H1 (cell line): ENCODE results near the gene GBP2. TPM values are rescaled to one million over a fixed set of nuclear protein-coding genes. Genes with fewer than 3 reads are reported as not detected.

Experiments
- CTCF ChIA-PET: fragments of 300-600 bp; sonication (Branson Sonifier 250); formaldehyde crosslinking; loops from one replicate; lab custom pipeline; 2021; ENCODE audit not compliant: partially characterized antibody; lab: Charles Lee
- POLR2A ChIA-PET: fragments of 300-600 bp; sonication (Branson Sonifier 250); formaldehyde crosslinking; loops from one replicate; lab custom pipeline; 2021; ENCODE audit warnings: inconsistent platforms; ENCODE audit not compliant: partially characterized antibody; lab: Charles Lee
- DNase-seq, 2 experiments: peaks; one replicate each; pipeline versions ENCODE4 v3.0.0 to v3.0.0-alpha.2; 2010 to 2022; ENCODE audit warnings: low spot score in 2 of 2, low read depth in 1 of 2, mixed read lengths in 1 of 2
- FAIRE-seq: peaks from 2 replicates; lab custom pipeline; 2011; peaks lifted over from hg19 to GRCh38; lab: Jason Lieb, UNC
- H2AFZ ChIP-seq: 2 replicates; pipeline ENCODE4 v1.8.1; 2012; ENCODE audit warnings: low read length, inconsistent platforms
- H2AK5ac ChIP-seq: 2 replicates; pipeline ENCODE4 v1.6.1; 2013; ENCODE audit warnings: low read depth, low read length
- H2BK120ac ChIP-seq: replicated peaks from 2 replicates; pipeline ENCODE3; 2013; ENCODE audit warnings: low read depth, low read length, inconsistent platforms
- H2BK12ac ChIP-seq: 2 replicates; pipeline ENCODE4 v1.6.1; 2013; ENCODE audit warnings: low read depth, low read length
- H2BK15ac ChIP-seq: 2 replicates; pipeline ENCODE4 v1.6.1; 2013; ENCODE audit warnings: low read length
- H2BK20ac ChIP-seq: 2 replicates; pipeline ENCODE4 v1.6.1; 2013; ENCODE audit warnings: low read length
- H2BK5ac ChIP-seq: 2 replicates; pipeline ENCODE4 v1.6.1; 2013; ENCODE audit warnings: low read depth, low read length
- H3K14ac ChIP-seq: 2 replicates; pipeline ENCODE4 v1.6.1; 2013; ENCODE audit warnings: inconsistent platforms; ENCODE audit not compliant: insufficient read length
- H3K18ac ChIP-seq: 2 replicates; pipeline ENCODE4 v1.6.1; 2013; ENCODE audit warnings: low read length; ENCODE audit errors: extremely low read depth
- H3K23ac ChIP-seq: 2 replicates; pipeline ENCODE4 v1.6.1; 2013; ENCODE audit warnings: inconsistent platforms; ENCODE audit not compliant: insufficient read length
- H3K23me2 ChIP-seq: 2 replicates; pipeline ENCODE4 v1.6.1; 2013; ENCODE audit warnings: low read depth, low read length
- H3K27ac ChIP-seq: 2 replicates; pipeline ENCODE4 v1.6.1; 2011; ENCODE audit warnings: low read depth, low read length, inconsistent platforms
- H3K27me3 ChIP-seq, 4 experiments: replicated peaks in 1 of 4; 1 replicate in 1 of 4; 2 replicates in 3 of 4; pipeline versions ENCODE4 v1.6.1 to v1.8.1; 2011 to 2013; ENCODE audit warnings: low read length in 3 of 4, mild to moderate bottlenecking in 3 of 4, inconsistent platforms in 2 of 4, mixed read lengths in 2 of 4, moderate library complexity in 1 of 4; ENCODE audit not compliant: control insufficient read depth in 3 of 4, insufficient read depth in 3 of 4; ENCODE audit errors: extremely low read depth in 1 of 4
- H3K36me3 ChIP-seq, 4 experiments: 2 replicates each; pipeline versions ENCODE4 v1.6.1 to v1.8.1; 2011 to 2013; ENCODE audit warnings: mild to moderate bottlenecking in 4 of 4, low read length in 3 of 4, moderate library complexity in 2 of 4, control low read depth in 1 of 4, inconsistent platforms in 1 of 4; ENCODE audit not compliant: insufficient read depth in 4 of 4, control insufficient read depth in 2 of 4
- H3K4ac ChIP-seq: replicated peaks from 2 replicates; pipeline ENCODE3; 2013; ENCODE audit warnings: low read length, low read depth, mixed read lengths, inconsistent platforms; ENCODE audit not compliant: insufficient read length
- H3K4me1 ChIP-seq, 4 experiments: replicated peaks in 1 of 4; 1 replicate in 1 of 4; 2 replicates in 3 of 4; pipeline versions ENCODE4 v1.6.1 to v1.8.1; 2011 to 2013; ENCODE audit warnings: low read length in 3 of 4, inconsistent platforms in 2 of 4, mixed read lengths in 1 of 4; ENCODE audit not compliant: insufficient read depth in 4 of 4, control insufficient read depth in 3 of 4
- H3K4me2 ChIP-seq, 2 experiments: 2 replicates each; pipeline versions ENCODE4 v1.6.1 to v1.8.1; 2011 to 2013; ENCODE audit warnings: low read depth in 2 of 2, low read length in 2 of 2, control low read depth in 1 of 2, inconsistent platforms in 1 of 2, mild to moderate bottlenecking in 1 of 2; ENCODE audit not compliant: insufficient read depth in 1 of 2
- H3K4me3 ChIP-seq, 4 experiments: fragments of 200-600, 300-600 bp in 1 of 4; sonication (generic), shearing (Covaris generic), sonication (Bioruptor Twin) in 1 of 4; 2 replicates each; pipeline versions ENCODE4 v1.5.1 to v1.8.1; 2011 to 2016; ENCODE audit warnings: low read length in 4 of 4, low read depth in 3 of 4, control low read depth in 2 of 4, inconsistent platforms in 2 of 4, mild to moderate bottlenecking in 2 of 4, mixed read lengths in 1 of 4, moderate library complexity in 1 of 4; ENCODE audit not compliant: insufficient read depth in 2 of 4; ENCODE audit errors: extremely low read depth in 1 of 4
- H3K56ac ChIP-seq: replicated peaks from 2 replicates; pipeline ENCODE3; 2013; ENCODE audit warnings: low read depth, mild to moderate bottlenecking, mixed read lengths, low read length, inconsistent platforms; ENCODE audit not compliant: insufficient read length
- H3K79me1 ChIP-seq: 2 replicates; pipeline ENCODE4 v1.6.1; 2013; ENCODE audit warnings: low read depth, low read length, control low read depth
- H3K79me2 ChIP-seq, 2 experiments: 2 replicates each; pipeline versions ENCODE4 v1.6.1 to v1.8.1; 2012 to 2013; ENCODE audit warnings: low read length in 2 of 2, mild to moderate bottlenecking in 2 of 2, inconsistent platforms in 1 of 2; ENCODE audit not compliant: insufficient read depth in 2 of 2, control insufficient read depth in 1 of 2
- H3K9ac ChIP-seq, 4 experiments: replicated peaks in 1 of 4; 1 replicate in 1 of 4; 2 replicates in 3 of 4; pipeline versions ENCODE4 v1.6.1 to v1.8.1; 2011 to 2013; ENCODE audit warnings: low read depth in 3 of 4, low read length in 3 of 4, control low read depth in 2 of 4, mild to moderate bottlenecking in 2 of 4, moderate library complexity in 2 of 4, inconsistent platforms in 1 of 4; ENCODE audit errors: extremely low read depth in 1 of 4
- H3K9me3 ChIP-seq, 2 experiments: 2 replicates each; pipeline versions ENCODE4 v1.6.1 to v1.8.1; 2012 to 2013; ENCODE audit warnings: mild to moderate bottlenecking in 2 of 2, moderate library complexity in 2 of 2, control low read depth in 1 of 2, inconsistent platforms in 1 of 2, low read depth in 1 of 2, low read length in 1 of 2, mixed read lengths in 1 of 2; ENCODE audit not compliant: insufficient read depth in 2 of 2
- H4K20me1 ChIP-seq, 2 experiments: replicated peaks in 1 of 2; 2 replicates each; pipeline versions ENCODE3 to v1.8.1; 2011 to 2013; ENCODE audit warnings: inconsistent platforms in 2 of 2, low read length in 2 of 2, mild to moderate bottlenecking in 1 of 2; ENCODE audit not compliant: insufficient read depth in 2 of 2, control insufficient read depth in 1 of 2
- H4K5ac ChIP-seq: 2 replicates; pipeline ENCODE4 v1.6.1; 2013; ENCODE audit warnings: low read length, low read depth, mixed read lengths, inconsistent platforms; ENCODE audit not compliant: insufficient read length
- H4K8ac ChIP-seq: 2 replicates; pipeline ENCODE4 v1.8.0; 2013; ENCODE audit warnings: mild to moderate bottlenecking, moderate library complexity, low read length, inconsistent platforms; ENCODE audit not compliant: insufficient read depth; ENCODE audit errors: extremely low read depth
- H4K91ac ChIP-seq: replicated peaks from 2 replicates; pipeline ENCODE3; 2013; ENCODE audit warnings: low read length, mixed read lengths, inconsistent platforms; ENCODE audit not compliant: insufficient read length
- BACH1 ChIP-seq: IDR thresholded peaks from 2 replicates; pipeline ENCODE4 v1.6.1; 2012; ENCODE audit warnings: low read length, improper control_type of control experiment
- CTBP2 ChIP-seq: IDR thresholded peaks from 2 replicates; pipeline ENCODE4 v1.7.0; 2011; ENCODE audit warnings: borderline replicate concordance, mild to moderate bottlenecking, moderate library complexity, mixed read lengths, low read length; ENCODE audit not compliant: insufficient read depth, insufficient read length
- JUN ChIP-seq: IDR thresholded peaks from 2 replicates; pipeline ENCODE4 v1.6.1; 2011; ENCODE audit warnings: low read depth, mild to moderate bottlenecking, improper control_type of control experiment, low read length
- KDM1A ChIP-seq: fragments of 200-600, 300-600 bp; sonication (generic); IDR thresholded peaks from 2 replicates; pipeline ENCODE4 v1.7.1; 2016; ENCODE audit warnings: mild to moderate bottlenecking, low read length, borderline replicate concordance
- POLR2A ChIP-seq, 2 experiments: IDR thresholded peaks; 1 replicate in 1 of 2; 2 replicates in 1 of 2; pipeline ENCODE4 v1.6.1; 2011; ENCODE audit warnings: low read depth in 2 of 2, low read length in 2 of 2, mild to moderate bottlenecking in 2 of 2; ENCODE audit errors: control extremely low read depth in 1 of 2
- RBBP5 ChIP-seq: IDR thresholded peaks from 2 replicates; pipeline ENCODE4 v1.7.1; 2012; ENCODE audit warnings: low read depth, mild to moderate bottlenecking, inconsistent platforms, low read length, moderate library complexity, borderline replicate concordance
- SAP30 ChIP-seq: fragments of 300-600 bp; sonication (generic); IDR thresholded peaks from 2 replicates; pipeline ENCODE4 v1.7.1; 2012; ENCODE audit warnings: low read length, moderate library complexity, mild to moderate bottlenecking, inconsistent platforms; ENCODE audit not compliant: insufficient read depth, insufficient replicate concordance
- SUZ12 ChIP-seq: fragments of 200-600 bp; sonication (generic); IDR thresholded peaks from 2 replicates; pipeline ENCODE4 v1.6.1; 2012; ENCODE audit warnings: mild to moderate bottlenecking, inconsistent platforms, low read length, moderate library complexity, mixed read lengths
- TAF7 ChIP-seq: optimal IDR thresholded peaks from 2 replicates; pipeline ENCODE3; 2011; ENCODE audit warnings: low read depth, mild to moderate bottlenecking, inconsistent platforms, low read length, moderate library complexity, borderline replicate concordance
- TEAD4 ChIP-seq: IDR thresholded peaks from 2 replicates; pipeline ENCODE4 v1.6.1; 2012; ENCODE audit warnings: low read depth, low read length, inconsistent platforms, mixed read lengths
- USF2 ChIP-seq: IDR thresholded peaks from 2 replicates; pipeline ENCODE4 v1.6.1; 2011; ENCODE audit warnings: low read length, improper control_type of control experiment
- WGBS, 2 experiments: shearing (Covaris generic) in 1 of 2; methylation state at CpG; one replicate each; pipeline versions ENCODE4 v1.1.6 to v1.1.7; 2013 to 2015; ENCODE audit warnings: low lambda C conversion rate in 2 of 2, mixed read lengths in 2 of 2, inconsistent platforms in 1 of 2, low coverage in 1 of 2, missing lambda C conversion rate in 1 of 2; ENCODE audit not compliant: insufficient replicate concordance in 2 of 2, insufficient coverage in 1 of 2, insufficient read length in 1 of 2; ENCODE audit errors: extremely low coverage in 1 of 2, missing lambda C conversion rate in 1 of 2; 5-methylcytosine and 5-hydroxymethylcytosine counted together
- polyA plus RNA-seq, 7 experiments: library from polyadenylated mRNA; depleted of rRNA in 3 of 7; stranded (reverse) in 5 of 7; unstranded in 2 of 7; fragments of >200 nt in 5 of 7; fragments of 200-250 nt in 2 of 7; gene quantifications; 1 replicate in 5 of 7; 2 replicates in 1 of 7; 4 replicates in 1 of 7; pipeline versions ENCODE4 v1.2.1 to v1.2.3, GENCODE V29; 2011 to 2013; ENCODE audit warnings: missing spikeins in 2 of 7, mixed read lengths in 2 of 7
- total RNA-seq: library from RNA; stranded (reverse); fragmentation: NEBNext Ultra II Directional; extraction: Animal tissue kit (Norgen Biotek cat#: 25700); gene quantifications from 2 replicates; pipeline ENCODE4 v1.2.1, GENCODE V29; 2021

Gene GBP2
- total and polyA plus RNA-seq, 2 of the 8 experiments (the other 6 are each of a cell fraction or from before 2014, with no cell fraction given): not detected

- H3K27me3 ChIP-seq: no peaks in the 10 kb centered on the region
- 93% methylated on average over 4 of the region's 4 CpGs; no CpG with 5 or more reads in 1 of the 2 experiments for WGBS, 2 experiments
- H3K27ac ChIP-seq: no peak overlapping the region
- H2BK120ac ChIP-seq: no peak overlapping the region
- no peak overlapping the region for H3K18ac ChIP-seq
- no peak for FAIRE-seq
- no peak overlapping the region for H3K56ac ChIP-seq
- no peak overlapping the region for H2AK5ac ChIP-seq
- H3K14ac ChIP-seq: no peak overlapping the region
- H2BK15ac ChIP-seq: no peak overlapping the region
- no peaks in the 10 kb centered on the region for H3K4me1 ChIP-seq
- H3K9me3 ChIP-seq: no peaks in the 10 kb centered on the region
- no peak overlapping the region for H2AFZ ChIP-seq
- no peak overlapping the region for H2BK5ac ChIP-seq
- H2BK12ac ChIP-seq: no peak overlapping the region
- no peak overlapping the region for H3K4me3 ChIP-seq
- H3K9ac ChIP-seq: no peak overlapping the region
- no peaks in the 10 kb centered on the region for H3K79me1 ChIP-seq
- H3K79me2 ChIP-seq: no peaks in the 10 kb centered on the region
- H4K8ac ChIP-seq: no peak overlapping the region
- H4K5ac ChIP-seq: no peak overlapping the region
- H3K36me3 ChIP-seq: no peaks in the 10 kb centered on the region
- H3K23ac ChIP-seq: no peak overlapping the region
- no peak overlapping the region for H2BK20ac ChIP-seq
- no peak overlapping the region for H4K91ac ChIP-seq
- ChIA-PET POLR2A (no interaction called here), CTCF (no interaction called here)
- no peaks in the 10 kb centered on the region for H4K20me1 ChIP-seq
- DNase-seq: no peak
- H3K4ac ChIP-seq: no peak overlapping the region
- no peak overlapping the region for H3K4me2 ChIP-seq
- H3K23me2 ChIP-seq: no peaks in the 10 kb centered on the region
- TF ChIP-seq KDM1A (no peak), JUN (no peak), BACH1 (no peak), TEAD4 (no peak), SAP30 (no peak), CTBP2 (no peak), USF2 (no peak), SUZ12 (no peak), POLR2A (IDR thresholded peaks at IDR 0.05; ENCODE audit: control extremely low read depth in 1 of 2, low read depth in 2 of 2, low read length in 2 of 2) (no peak), RBBP5 (no peak), TAF7 (no peak)
Measured at GRCh38 chr1:89142160-89142559, 16.2 kb upstream of the GBP2 start.
